Right lobe of liver (tissue), 6 donors: ENCODE data around the gene CRYBG1. TPM values are rescaled to one million over a fixed set of nuclear protein-coding genes. Genes with fewer than 3 reads are reported as not detected.

Source experiments
- ATAC-seq, 4 donors: fragments of 200-7000 bp; cut with Tn5 transposase; one replicate each; pipeline ENCODE4 v1.9.1; 2020; ENCODE audit warnings: mild to moderate bottlenecking in 4 of 4, moderate library complexity in 4 of 4
- DNase-seq, 3 donors: peaks; one replicate each; pipeline ENCODE4 v3.0.0-alpha.2; 2020
- H3K27ac ChIP-seq, 3 donors: fragments of 200-600 bp; one replicate each; pipeline ENCODE4 v1.8.0; 2022
- H3K27me3 ChIP-seq, 2 donors: fragments of 200-600 bp; one replicate each; pipeline ENCODE4 v1.8.0; 2022
- H3K36me3 ChIP-seq, 4 donors: fragments of 200-600 bp; sonication (generic) in 1 of 4; one replicate each; pipeline versions ENCODE4 v1.5.1 to v1.8.0; 2017 to 2022; ENCODE audit warnings: control low read depth in 1 of 4
- H3K4me1 ChIP-seq, 4 donors: fragments of 200-600 bp; sonication (generic) in 1 of 4; one replicate each; pipeline versions ENCODE4 v1.5.1 to v1.8.0; 2017 to 2022; ENCODE audit warnings: control low read depth in 1 of 4
- H3K4me3 ChIP-seq, 3 donors: fragments of 200-600 bp; one replicate each; pipeline ENCODE4 v1.8.0; 2022
- H3K9me3 ChIP-seq, 4 donors: fragments of 200-600 bp; sonication (generic) in 1 of 4; one replicate each; pipeline versions ENCODE4 v1.5.1 to v1.8.0; 2017 to 2022; ENCODE audit warnings: control low read depth in 1 of 4
- CTCF ChIP-seq, 4 donors: fragments of 200-600 bp in 3 of 4; fragments of 450-650 bp in 1 of 4; IDR thresholded peaks; one replicate each; pipeline versions ENCODE4 v1.5.1 to v1.8.0; 2016 to 2022; ENCODE audit warnings: antibody characterized with exemption in 4 of 4, mild to moderate bottlenecking in 2 of 4
- POLR2A ChIP-seq: fragments of 450-650 bp; IDR thresholded peaks from one replicate; pipeline ENCODE4 v1.6.1; 2017; ENCODE audit warnings: antibody characterized with exemption, mild to moderate bottlenecking
- WGBS: methylation state at CpG from one replicate; pipeline ENCODE4 v1.1.6; 2018; ENCODE audit warnings: low coverage, low lambda C conversion rate; ENCODE audit not compliant: insufficient coverage; ENCODE audit errors: missing lambda C conversion rate; 5-methylcytosine and 5-hydroxymethylcytosine counted together
- intact Hi-C, 2 donors: fragments of 100-400 bp; cut with DNase I; formaldehyde crosslinking; loops; one replicate each; pipeline versions ENCODE4 v1.11.2 to v1.14.1; 2022
- total RNA-seq, 6 experiments: library from RNA; depleted of rRNA in 2 of 6; stranded (reverse); fragments of >200 nt in 2 of 6; fragmentation: NEBNext Ultra II Directional in 3 of 6; extraction: Animal tissue kit (Norgen Biotek cat#: 25700) in 3 of 6; gene quantifications; one replicate each; pipeline versions ENCODE4 v1.1.0 to v1.2.4, GENCODE V29; 2016 to 2023
- donor health status: DM: no; HTN: yes; CAD: no.
- donor health status: DM: no; HTN: no; CAD: no.
- donor health status: DM: no; HTN: no; CAD: no.
- donor health status: DM: no; HTN: yes; CAD: no.
- donor health status: DM: no; HTN: yes; CAD: no.

The CRYBG1 gene
- total RNA-seq, 6 experiments from 2014 or later, result 6.8 to 10.9 (median 7.9) TPM

- no peak overlapping the region for H3K27ac ChIP-seq
- H3K36me3 ChIP-seq, result no peaks in the 10 kb centered on the region
- TF ChIP-seq CTCF (IDR thresholded peaks at IDR 0.05) (peak; percentile 79 to 88 (median 82)), POLR2A (no peak)
- intact Hi-C loops, result loop anchor here (5.0 kb wide), 1 partner anchor 122 kb away; no protein-coding TSS in a partner anchor
- peaks cover 0 to 6% (median 0%) of the 10 kb centered on the region in 4 donors for H3K4me1 ChIP-seq
- peak; percentile 82 to 91 (median 86) for ATAC-seq
- no peak for DNase-seq
- 9% methylated on average over 4 of the region's 4 CpGs for WGBS
- no peak overlapping the region for H3K4me3 ChIP-seq
- H3K9me3 ChIP-seq, result no peaks in the 10 kb centered on the region
- no peaks in the 10 kb centered on the region for H3K27me3 ChIP-seq
Measured at GRCh38 chr6:106444777-106445507, 84.4 kb downstream of the CRYBG1 start.

- ATAC-seq, result no peak
Measured at GRCh38 chr6:106445508-106445878, 85.0 kb downstream of the CRYBG1 start.

GRCh38 chr6:106446287-106446885, 85.9 kb downstream of the CRYBG1 start:
- Histone ChIP-seq H3K27ac (no peak overlapping the region), H3K36me3 (no peaks in the 10 kb centered on the region), H3K27me3 (no peaks in the 10 kb centered on the region), H3K4me3 (no peak overlapping the region), H3K9me3 (no peaks in the 10 kb centered on the region), H3K4me1 (peaks cover 0 to 6% (median 0%) of the 10 kb centered on the region in 4 donors)
- DNase-seq (no peak), ATAC-seq (peak; percentile 36 to 69 (median 46))
- intact Hi-C loops, result loop anchor here in 1 of 2 donors (5.0 kb wide), 1 partner anchor 121 kb away; no protein-coding TSS in a partner anchor
- WGBS, result 43% methylated on average over 4 of the region's 4 CpGs
- no peak for TF ChIP-seq POLR2A
- peak; percentile 44 to 59 (median 53) for TF ChIP-seq CTCF (IDR thresholded peaks at IDR 0.05)

More at GRCh38 chr6:106445508-106445878, 85.0 kb downstream of the CRYBG1 start:
- no peak for DNase-seq
- TF ChIP-seq CTCF (IDR thresholded peaks at IDR 0.05) (no peak), POLR2A (no peak)
- H3K4me3 ChIP-seq, result no peak overlapping the region
- no peaks in the 10 kb centered on the region for H3K36me3 ChIP-seq
- H3K4me1 ChIP-seq, result peaks cover 0 to 6% (median 0%) of the 10 kb centered on the region in 4 donors
- H3K27me3 ChIP-seq, result no peaks in the 10 kb centered on the region
- H3K9me3 ChIP-seq, result no peaks in the 10 kb centered on the region
- H3K27ac ChIP-seq, result no peak overlapping the region
- intact Hi-C loops, result loop anchor here in 1 of 2 donors (5.0 kb wide), 1 partner anchor 122 kb away; no protein-coding TSS in a partner anchor

GRCh38 chr6:106446983-106447382, 86.5 kb downstream of the CRYBG1 start:
- ATAC-seq (peak in 2 of 4 donors; percentile 50 to 58), DNase-seq (no peak)
- H3K4me3 ChIP-seq, result no peak overlapping the region
- TF ChIP-seq CTCF (IDR thresholded peaks at IDR 0.05) (no peak), POLR2A (no peak)
- no peaks in the 10 kb centered on the region for H3K27me3 ChIP-seq
- 23% methylated on average over 2 of the region's 2 CpGs for WGBS
- H3K4me1 ChIP-seq, result peaks cover 0 to 6% (median 0%) of the 10 kb centered on the region in 4 donors
- H3K27ac ChIP-seq, result no peak overlapping the region
- no peaks in the 10 kb centered on the region for H3K9me3 ChIP-seq
- intact Hi-C loops, result loop anchor here in 1 of 2 donors (5.0 kb wide), 1 partner anchor 120 kb away; no protein-coding TSS in a partner anchor
- no peaks in the 10 kb centered on the region for H3K36me3 ChIP-seq
